ENCODE measurements around the gene PHLDB2.

DNA sequence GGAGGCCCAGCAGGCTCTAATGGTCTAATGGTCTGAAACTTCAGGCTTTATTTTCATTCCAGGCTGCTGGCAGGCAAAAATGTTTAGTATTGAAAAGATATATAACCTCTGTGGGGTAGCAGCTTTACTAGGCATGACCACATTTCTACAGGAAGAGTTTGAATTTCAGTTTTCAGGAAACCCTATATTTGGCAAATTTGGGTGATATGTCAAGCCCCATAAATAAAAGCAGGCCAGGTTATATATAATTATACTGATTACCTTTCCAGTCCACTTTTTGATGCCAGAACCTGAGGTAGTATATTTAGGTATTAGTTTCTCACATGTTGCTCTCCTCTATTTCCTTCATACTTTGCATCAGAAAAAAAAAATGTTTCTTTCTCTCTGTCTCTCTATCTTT lies 37.2 kb upstream of the PHLDB2 start:
- TF ChIP-seq HDAC6 (IDR thresholded peaks at IDR 0.05; ENCODE audit: low read depth, low read length) (no peak), EP300 (IDR thresholded peaks at IDR 0.05; ENCODE audit: borderline replicate concordance in 1 of 2, low read depth in 2 of 2, low read length in 2 of 2) (no peak), POLR2A (IDR thresholded peaks at IDR 0.05; ENCODE audit: control extremely low read depth in 1 of 2, low read depth in 2 of 2, low read length in 2 of 2) (no peak), YY1 (IDR thresholded peaks at IDR 0.05; ENCODE audit: low read depth, low read length) (no peak), SIN3A (conservative IDR thresholded peaks at IDR 0.05 in 1 of 2, IDR thresholded peaks at IDR 0.05 in 1 of 2; ENCODE audit: low read depth in 1 of 2, low read length in 2 of 2) (no peak), SP1 (IDR thresholded peaks at IDR 0.05; ENCODE audit: low read depth, low read length) (no peak), RXRA (IDR thresholded peaks at IDR 0.05; ENCODE audit: insufficient read depth, low read depth, low read length) (no peak), POLR2AphosphoS5 (IDR thresholded peaks at IDR 0.05; ENCODE audit: low read depth, low read length) (no peak), NRF1 (IDR thresholded peaks at IDR 0.05; ENCODE audit: low read depth, low read length) (no peak), CEBPB (IDR thresholded peaks at IDR 0.05; ENCODE audit: low read depth, low read length) (no peak), CREB1 (IDR thresholded peaks at IDR 0.05) (no peak), KDM1A (IDR thresholded peaks at IDR 0.05; ENCODE audit: borderline replicate concordance, low read length) (no peak)
- TF ChIP-seq, protein P1, sequence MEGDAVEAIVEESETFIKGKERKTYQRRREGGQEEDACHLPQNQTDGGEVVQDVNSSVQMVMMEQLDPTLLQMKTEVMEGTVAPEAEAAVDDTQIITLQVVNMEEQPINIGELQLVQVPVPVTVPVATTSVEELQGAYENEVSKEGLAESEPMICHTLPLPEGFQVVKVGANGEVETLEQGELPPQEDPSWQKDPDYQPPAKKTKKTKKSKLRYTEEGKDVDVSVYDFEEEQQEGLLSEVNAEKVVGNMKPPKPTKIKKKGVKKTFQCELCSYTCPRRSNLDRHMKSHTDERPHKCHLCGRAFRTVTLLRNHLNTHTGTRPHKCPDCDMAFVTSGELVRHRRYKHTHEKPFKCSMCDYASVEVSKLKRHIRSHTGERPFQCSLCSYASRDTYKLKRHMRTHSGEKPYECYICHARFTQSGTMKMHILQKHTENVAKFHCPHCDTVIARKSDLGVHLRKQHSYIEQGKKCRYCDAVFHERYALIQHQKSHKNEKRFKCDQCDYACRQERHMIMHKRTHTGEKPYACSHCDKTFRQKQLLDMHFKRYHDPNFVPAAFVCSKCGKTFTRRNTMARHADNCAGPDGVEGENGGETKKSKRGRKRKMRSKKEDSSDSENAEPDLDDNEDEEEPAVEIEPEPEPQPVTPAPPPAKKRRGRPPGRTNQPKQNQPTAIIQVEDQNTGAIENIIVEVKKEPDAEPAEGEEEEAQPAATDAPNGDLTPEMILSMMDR (IDR thresholded peaks at IDR 0.05; ENCODE audit: control extremely low read depth in 1 of 3, insufficient read depth in 1 of 3, low read depth in 1 of 3, low read length in 3 of 3): no peak
- TF ChIP-seq, protein P2, sequence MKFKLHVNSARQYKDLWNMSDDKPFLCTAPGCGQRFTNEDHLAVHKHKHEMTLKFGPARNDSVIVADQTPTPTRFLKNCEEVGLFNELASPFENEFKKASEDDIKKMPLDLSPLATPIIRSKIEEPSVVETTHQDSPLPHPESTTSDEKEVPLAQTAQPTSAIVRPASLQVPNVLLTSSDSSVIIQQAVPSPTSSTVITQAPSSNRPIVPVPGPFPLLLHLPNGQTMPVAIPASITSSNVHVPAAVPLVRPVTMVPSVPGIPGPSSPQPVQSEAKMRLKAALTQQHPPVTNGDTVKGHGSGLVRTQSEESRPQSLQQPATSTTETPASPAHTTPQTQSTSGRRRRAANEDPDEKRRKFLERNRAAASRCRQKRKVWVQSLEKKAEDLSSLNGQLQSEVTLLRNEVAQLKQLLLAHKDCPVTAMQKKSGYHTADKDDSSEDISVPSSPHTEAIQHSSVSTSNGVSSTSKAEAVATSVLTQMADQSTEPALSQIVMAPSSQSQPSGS (IDR thresholded peaks at IDR 0.05; ENCODE audit: low read length): no peak

Data from H1 (cell line).